ENCODE measurements around the gene KCTD15.

GRCh38 chr19:33756177-33756576 is 40.5 kb upstream of the KCTD15 start:
- TF ChIP-seq, protein P1, sequence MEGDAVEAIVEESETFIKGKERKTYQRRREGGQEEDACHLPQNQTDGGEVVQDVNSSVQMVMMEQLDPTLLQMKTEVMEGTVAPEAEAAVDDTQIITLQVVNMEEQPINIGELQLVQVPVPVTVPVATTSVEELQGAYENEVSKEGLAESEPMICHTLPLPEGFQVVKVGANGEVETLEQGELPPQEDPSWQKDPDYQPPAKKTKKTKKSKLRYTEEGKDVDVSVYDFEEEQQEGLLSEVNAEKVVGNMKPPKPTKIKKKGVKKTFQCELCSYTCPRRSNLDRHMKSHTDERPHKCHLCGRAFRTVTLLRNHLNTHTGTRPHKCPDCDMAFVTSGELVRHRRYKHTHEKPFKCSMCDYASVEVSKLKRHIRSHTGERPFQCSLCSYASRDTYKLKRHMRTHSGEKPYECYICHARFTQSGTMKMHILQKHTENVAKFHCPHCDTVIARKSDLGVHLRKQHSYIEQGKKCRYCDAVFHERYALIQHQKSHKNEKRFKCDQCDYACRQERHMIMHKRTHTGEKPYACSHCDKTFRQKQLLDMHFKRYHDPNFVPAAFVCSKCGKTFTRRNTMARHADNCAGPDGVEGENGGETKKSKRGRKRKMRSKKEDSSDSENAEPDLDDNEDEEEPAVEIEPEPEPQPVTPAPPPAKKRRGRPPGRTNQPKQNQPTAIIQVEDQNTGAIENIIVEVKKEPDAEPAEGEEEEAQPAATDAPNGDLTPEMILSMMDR (conservative IDR thresholded peaks at IDR 0.05; ENCODE audit: low read depth, low read length) = no peak
- TF ChIP-seq ELK1 (IDR thresholded peaks at IDR 0.05; ENCODE audit: borderline replicate concordance, low read depth, low read length) = no peak

All from IMR-90 (cell line).